GM21786 (cell line): ENCODE data around the gene ARHGAP28.
"Not testable (repeated sequence)": the region's sequence is repeated elsewhere in the genome, so short reads cannot be mapped to it uniquely, and the experiment has no call there.

Experiments used
- ATAC-seq: cut with Tn5 transposase; IDR thresholded peaks from one replicate; pipeline ENCODE4 v1.9.1; 2021; ENCODE audit not compliant: unreplicated experiment

ARHGAP28 gene

GRCh38 chr18:6775237-6775636, 45.7 kb downstream of the ARHGAP28 start:
- ATAC-seq, result no peak

- no peak for ATAC-seq
These were observed 46.2 kb downstream of the ARHGAP28 start for GRCh38 chr18:6775702-6776101.

DNA sequence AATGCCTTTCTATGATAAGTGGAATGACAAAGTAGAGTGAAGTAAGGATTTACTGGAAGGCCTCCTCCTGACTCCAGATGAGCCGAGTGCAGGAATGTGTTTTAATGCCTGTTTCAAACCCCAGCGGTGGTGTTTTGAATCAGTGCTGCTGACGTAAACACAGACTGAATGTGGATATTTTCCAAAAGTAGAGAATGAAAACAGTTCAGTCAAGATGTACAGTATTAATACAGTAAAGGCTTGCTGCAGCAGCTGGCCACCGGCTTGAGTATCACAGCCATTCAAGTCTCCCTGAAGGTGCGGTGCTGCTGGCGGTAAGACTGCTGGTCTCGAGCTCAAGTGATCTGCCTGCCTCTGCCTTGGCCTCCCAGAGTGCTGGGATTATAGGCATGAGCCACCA, 46.7 kb downstream of the ARHGAP28 start:
- no peak for ATAC-seq

DNA sequence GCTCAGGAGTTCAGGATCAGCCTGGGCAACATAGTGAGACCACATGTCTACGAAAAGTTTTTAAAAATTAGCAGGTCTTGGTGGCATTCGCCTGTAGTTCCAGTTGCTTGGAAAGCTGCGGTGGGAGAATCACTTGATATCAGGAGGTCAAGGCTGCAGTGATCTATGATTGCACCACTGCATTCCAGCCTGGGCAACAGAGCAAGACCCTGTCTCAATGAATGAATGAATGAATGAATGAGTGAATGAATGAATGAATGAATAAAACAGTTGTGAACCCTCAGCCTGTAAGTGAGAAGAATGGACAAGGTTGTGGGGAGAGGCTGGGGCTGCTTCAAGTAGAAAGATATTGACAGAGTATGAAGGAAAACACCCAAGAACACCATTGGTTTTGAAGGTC, 48.0 kb downstream of the ARHGAP28 start:
- ATAC-seq, result no peak

DNA sequence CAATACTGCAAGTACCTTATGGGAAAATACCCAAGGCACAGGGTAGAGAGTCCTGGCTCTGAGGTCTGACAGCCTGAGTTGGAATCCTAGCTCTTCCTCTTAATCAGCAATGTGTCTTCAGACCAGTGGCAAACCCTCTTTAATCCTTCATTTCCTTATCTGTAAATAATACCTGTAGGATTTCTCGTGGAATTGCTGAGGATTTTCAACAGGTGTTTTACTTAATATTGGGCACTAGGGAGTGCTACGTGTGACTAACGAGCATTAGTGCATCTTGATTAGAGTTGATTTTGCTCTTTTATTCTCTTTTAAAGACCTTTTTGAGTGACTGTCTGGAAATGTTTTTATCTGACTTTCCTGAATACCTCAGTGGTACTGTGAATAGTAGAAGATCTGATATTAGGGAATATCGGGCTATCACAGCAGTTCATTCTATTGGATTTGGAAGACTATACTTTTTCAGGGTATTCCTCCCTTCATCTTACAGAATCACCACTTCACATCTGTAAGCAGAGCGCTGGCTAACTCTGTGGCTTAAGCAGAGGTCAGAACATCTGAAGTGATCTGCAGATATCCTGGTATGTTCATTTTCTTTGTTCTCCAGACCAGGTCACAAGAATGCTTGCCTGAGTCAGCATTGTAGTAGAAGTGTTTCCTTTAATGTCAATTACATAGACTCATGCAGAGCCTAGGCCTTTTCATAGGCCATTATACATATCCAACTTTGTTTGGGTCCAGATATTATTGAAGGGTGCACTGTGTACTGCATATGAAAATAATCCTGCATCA, 49.1 kb downstream of the ARHGAP28 start:
- no peak for ATAC-seq

DNA sequence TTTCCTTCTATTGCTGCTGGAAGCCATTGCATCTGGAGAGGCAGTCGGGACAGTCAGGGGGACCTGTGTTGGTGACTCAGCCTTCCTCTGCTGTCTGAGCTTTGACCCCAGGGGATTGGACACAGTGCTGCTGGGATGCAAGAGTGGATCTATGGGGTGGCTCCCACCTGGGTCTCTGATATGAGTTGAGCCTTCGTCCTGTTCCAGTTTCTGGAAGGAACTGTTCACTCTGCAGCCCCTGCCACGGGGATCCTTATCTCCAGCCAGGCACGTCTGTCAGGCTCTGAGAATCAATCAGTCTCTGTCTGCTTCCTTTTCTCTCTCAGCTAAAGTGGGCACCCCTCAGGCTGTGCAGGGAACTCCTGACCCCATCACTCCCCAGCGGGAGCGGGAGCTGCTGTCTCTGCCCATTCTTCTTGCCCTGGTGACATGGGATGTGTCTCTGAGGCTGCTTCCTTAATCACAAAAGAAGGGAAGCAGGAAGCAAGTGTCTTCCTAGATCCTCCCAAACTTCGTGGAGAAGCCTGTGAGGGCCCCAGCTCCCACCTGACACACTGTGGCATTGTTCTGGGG, 51.7 kb downstream of the ARHGAP28 start:
- ATAC-seq, result no peak

- no peak for ATAC-seq
These were observed 52.3 kb downstream of the ARHGAP28 start for GRCh38 chr18:6781796-6782195.

- ATAC-seq, result no peak
These were observed 53.3 kb downstream of the ARHGAP28 start for GRCh38 chr18:6782861-6783260.

- ATAC-seq, result no peak
These were observed 54.5 kb downstream of the ARHGAP28 start for GRCh38 chr18:6784046-6784445.

GRCh38 chr18:6785001-6785400, 55.5 kb downstream of the ARHGAP28 start:
- ATAC-seq, result no peak

DNA sequence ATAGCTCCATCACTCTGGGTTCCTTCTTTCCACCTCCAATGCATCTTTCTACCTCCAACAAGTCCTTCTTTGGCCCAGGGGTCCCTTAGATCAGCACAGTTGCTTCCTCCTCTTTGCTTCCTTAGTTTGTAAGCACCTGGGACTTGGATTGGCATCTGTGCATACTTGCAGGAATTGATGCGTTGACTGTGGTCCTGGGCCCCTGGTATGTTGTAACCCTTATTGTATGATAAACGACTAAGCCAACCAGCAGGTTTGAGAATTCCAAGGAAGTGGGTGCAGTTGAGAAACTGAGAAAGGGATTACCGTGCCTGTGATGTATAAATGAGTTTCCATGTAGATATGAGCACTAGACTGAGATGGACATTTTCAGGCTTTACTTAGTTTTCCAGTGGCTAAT, 55.9 kb downstream of the ARHGAP28 start:
- no peak for ATAC-seq

- ATAC-seq, result no peak
These were observed 62.9 kb downstream of the ARHGAP28 start for GRCh38 chr18:6792391-6792790.

DNA sequence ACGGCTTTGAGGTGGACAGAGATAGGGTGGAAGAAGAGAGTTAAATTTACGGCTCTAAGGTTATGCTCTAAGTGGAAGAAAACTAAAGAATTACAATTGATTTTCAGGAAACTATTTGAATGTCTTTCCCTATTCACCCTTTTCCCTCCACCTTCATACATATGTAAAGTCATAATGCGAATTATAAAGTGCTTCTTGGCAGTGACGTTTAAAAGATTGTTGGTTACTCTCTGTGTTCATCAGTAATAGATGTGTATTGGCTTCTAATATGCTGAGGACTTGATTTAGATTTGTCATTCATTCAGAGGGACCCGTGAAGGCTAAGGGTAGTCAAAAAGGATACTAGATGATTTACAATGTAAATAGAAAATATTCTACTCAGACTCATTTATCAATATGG, 63.9 kb downstream of the ARHGAP28 start:
- no peak for ATAC-seq

DNA sequence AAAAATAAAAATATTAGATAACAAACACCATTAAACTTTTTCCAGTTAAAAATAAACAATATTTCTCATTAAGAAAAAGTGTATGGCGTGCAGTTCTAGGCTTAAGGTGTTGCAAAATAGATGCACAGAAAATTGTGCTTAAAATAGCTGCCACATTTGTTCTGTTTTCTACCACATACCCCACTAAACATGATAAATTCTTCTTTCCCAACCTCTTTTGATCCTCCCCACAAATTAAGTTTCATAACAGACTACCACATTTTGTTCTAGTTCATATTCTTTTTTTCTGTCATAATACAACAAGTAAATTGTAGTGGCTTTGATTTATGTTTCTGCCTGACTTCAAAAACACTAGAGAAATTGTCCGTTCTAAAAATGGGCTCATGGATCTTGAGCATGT, 64.5 kb downstream of the ARHGAP28 start:
- ATAC-seq, result no peak

DNA sequence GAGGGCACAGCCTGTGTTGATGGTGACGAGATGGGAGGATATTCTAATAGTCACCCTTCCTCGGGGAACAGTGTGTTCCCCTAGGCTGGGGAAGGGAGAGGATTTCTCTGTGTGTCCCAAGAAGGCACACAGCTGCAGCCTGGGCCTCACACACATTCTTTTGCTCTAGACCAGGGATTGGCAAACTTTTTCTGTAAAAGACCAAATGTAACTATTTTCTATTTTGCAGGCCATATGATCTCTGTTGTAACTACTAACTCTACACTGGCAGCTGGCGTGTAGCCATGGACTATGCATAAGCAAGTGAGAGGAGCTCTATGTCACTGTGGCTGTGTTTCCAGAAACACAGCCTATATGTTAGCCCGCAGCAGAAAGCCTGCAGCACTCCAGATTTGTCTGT, 65.8 kb downstream of the ARHGAP28 start:
- ATAC-seq, result no peak

GRCh38 chr18:6796511-6796910, 67.0 kb downstream of the ARHGAP28 start:
- no peak for ATAC-seq

GRCh38 chr18:6797171-6797570, 67.7 kb downstream of the ARHGAP28 start:
- ATAC-seq, result no peak

DNA sequence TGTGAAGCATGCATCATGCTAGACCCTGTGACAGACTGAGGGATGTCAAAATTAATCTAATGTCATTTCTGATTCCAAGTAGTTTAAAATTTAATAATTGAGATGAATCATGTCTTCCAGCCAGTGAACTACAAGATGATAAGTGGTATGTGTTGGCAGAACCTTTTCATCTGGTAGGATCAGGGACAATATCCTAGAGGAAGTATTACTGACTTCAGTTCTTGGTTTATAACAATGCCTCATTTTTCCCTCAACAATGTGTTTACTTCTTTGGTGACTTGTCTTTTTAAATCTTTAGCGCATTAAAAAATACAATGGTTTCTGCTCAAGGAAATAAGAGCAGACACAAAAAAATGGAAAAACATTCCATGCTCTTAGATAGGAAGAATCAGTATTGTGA, 69.4 kb downstream of the ARHGAP28 start:
- ATAC-seq, result no peak

DNA sequence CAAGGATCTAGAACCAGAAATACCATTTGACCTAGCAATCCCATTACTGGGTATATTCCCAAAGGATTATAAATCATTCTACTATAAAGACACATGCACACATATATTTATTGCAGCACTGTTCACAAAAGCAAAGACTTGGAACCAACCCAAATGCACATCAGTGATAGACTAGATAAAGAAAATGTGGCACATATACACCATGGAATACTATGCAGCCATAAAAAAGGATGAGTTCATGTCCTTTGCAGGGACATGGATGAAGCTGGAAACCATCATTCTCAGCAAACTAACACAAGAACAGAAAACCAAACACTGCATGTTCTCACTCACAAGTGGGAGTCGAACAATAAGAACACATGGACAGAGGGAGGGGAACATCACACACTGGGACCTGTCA, 70.8 kb downstream of the ARHGAP28 start:
- ATAC-seq, result not testable (repeated sequence)

GRCh38 chr18:6807515-6808257, 78.2 kb downstream of the ARHGAP28 start:
- ATAC-seq, result no peak

DNA sequence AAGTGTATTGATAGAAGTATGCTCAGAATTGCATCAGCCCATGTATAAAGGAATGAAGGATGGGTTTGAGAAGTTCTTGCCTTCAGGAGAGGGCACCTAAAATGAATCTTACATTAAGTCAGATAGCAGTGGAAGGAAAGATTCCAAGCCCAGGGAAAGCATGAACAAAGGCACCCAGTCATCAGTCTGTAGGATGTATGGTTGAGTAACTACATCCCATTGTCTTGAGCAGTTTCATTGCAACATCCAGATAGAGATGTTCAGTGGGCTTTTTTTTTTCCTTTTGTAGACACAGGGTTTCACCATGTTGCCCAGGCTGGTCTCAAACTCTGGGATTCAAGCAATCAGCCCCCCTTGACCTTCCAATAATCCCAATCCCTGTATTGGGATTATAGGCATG, 80.7 kb downstream of the ARHGAP28 start:
- ATAC-seq, result no peak

GRCh38 chr18:6811816-6812215, 82.3 kb downstream of the ARHGAP28 start:
- no peak for ATAC-seq
